ENCODE results near the gene SLC22A9.
"Not testable (repeated sequence)": the region's sequence is repeated elsewhere in the genome, so short reads cannot be mapped to it uniquely, and the experiment has no call there.

The SLC22A9 gene

DNA sequence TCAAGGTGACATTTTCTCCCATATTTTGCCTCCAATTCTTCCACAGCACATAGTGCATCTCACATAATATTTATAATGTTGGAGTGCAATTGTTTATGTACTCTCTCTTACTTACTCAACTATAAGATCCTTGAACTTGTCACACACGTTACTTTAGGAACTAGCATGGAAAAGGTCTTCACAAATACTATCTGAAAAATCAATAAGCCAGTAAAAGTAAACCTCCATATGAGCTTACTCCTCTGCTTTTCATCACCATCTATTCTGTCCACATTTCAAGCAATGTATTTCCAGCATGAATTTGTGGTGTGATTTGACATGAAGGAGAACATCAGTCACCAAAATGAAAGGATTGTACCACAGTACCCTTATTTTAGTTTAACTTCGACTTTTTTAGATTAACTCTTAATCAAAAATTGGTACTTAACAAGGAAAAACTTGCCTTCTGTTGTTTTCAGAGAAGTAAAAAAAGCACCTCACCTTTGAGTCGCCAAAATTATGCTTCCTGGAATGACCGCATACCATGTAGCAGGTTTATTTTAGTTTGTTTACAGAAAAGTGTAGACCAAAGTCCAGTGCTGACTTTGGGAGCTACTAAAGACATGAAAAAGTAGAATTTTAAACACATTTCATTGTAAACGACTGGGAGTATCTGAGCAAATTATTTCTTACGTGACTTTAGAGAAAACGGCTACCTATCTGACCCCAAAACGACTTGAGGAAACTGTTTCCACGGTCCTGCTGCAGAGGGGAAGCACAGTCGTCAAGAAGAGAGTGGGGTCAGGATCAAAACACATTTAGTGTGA lies at the start of gene SLC22A9:
Gene SLC22A9 (plus strand): TSS at position 621 of the 806 bp plus-strand sequence. CDS start 272 bp downstream, outside the sequence.
- DNase-seq (ENCODE audit: low read depth), result no peak
- no peak within 1 kb of the TSS for H3K4me3 ChIP-seq (ENCODE audit: low read depth, low read length)
- TF ChIP-seq, protein P1, sequence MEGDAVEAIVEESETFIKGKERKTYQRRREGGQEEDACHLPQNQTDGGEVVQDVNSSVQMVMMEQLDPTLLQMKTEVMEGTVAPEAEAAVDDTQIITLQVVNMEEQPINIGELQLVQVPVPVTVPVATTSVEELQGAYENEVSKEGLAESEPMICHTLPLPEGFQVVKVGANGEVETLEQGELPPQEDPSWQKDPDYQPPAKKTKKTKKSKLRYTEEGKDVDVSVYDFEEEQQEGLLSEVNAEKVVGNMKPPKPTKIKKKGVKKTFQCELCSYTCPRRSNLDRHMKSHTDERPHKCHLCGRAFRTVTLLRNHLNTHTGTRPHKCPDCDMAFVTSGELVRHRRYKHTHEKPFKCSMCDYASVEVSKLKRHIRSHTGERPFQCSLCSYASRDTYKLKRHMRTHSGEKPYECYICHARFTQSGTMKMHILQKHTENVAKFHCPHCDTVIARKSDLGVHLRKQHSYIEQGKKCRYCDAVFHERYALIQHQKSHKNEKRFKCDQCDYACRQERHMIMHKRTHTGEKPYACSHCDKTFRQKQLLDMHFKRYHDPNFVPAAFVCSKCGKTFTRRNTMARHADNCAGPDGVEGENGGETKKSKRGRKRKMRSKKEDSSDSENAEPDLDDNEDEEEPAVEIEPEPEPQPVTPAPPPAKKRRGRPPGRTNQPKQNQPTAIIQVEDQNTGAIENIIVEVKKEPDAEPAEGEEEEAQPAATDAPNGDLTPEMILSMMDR (conservative IDR thresholded peaks at IDR 0.05; ENCODE audit: low read depth, low read length), result no peak

DNA sequence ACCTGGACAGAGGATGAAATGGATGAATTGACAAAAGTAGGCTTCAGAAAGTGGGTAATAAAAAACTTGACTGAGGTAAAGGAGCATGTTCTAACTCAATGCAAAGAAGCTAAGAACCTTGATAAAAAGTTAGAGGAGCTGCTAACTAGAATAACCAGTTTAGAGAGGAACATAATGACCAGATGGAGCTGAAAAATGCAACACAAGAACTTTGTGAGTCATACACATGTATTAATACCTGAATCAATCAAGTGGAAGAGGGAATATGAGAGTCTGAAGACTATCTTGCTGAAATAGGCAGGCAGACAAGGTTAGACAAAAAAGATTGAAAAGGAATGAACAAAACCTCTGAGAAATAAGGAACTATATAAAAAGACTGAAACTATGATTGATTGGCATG lies 47.9 kb upstream of the SLC22A9 start:
- TF ChIP-seq, protein P1 (conservative IDR thresholded peaks at IDR 0.05; ENCODE audit: low read depth, low read length), result no peak
- no peak overlapping the region for H3K4me3 ChIP-seq (ENCODE audit: low read depth, low read length)
- no peak for DNase-seq (ENCODE audit: low read depth)

- not testable (repeated sequence) for H3K4me3 ChIP-seq (ENCODE audit: low read depth, low read length); DNase-seq (ENCODE audit: low read depth)
These were observed 34.5 kb upstream of the SLC22A9 start for GRCh38 chr11:63335089-63335488.

GRCh38 chr11:63337070-63337469 lies 32.5 kb upstream of the SLC22A9 start:
- no peak for DNase-seq (ENCODE audit: low read depth)
- TF ChIP-seq, protein P1 (conservative IDR thresholded peaks at IDR 0.05; ENCODE audit: low read depth, low read length), result no peak
- H3K4me3 ChIP-seq (ENCODE audit: low read depth, low read length), result no peak overlapping the region

DNA sequence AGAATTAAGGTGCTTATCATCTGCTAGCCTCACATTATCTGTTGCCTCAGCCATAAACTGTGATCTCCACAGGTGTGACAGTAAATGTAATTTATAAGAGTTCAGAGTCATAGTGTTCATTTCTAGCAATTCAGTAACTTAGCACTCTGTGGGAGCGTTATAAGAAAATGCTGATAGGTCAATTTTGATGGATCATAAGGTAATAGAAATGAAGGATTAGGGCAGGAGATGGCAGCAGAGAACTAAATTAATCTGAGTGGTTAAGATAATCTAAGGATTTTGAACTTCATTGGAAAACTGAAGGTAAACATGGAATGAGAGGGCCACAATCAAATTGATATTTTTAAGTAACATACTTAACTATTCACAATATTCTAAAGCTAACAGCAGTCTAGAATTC lies 26.5 kb upstream of the SLC22A9 start:
- no peak overlapping the region for H3K4me3 ChIP-seq (ENCODE audit: low read depth, low read length)
- no peak for DNase-seq (ENCODE audit: low read depth)
- TF ChIP-seq, protein P1 (conservative IDR thresholded peaks at IDR 0.05; ENCODE audit: low read depth, low read length), result no peak

- TF ChIP-seq, protein P1 (conservative IDR thresholded peaks at IDR 0.05; ENCODE audit: low read depth, low read length), result no peak
- DNase-seq (ENCODE audit: low read depth), result no peak
These were observed 17.4 kb upstream of the SLC22A9 start for GRCh38 chr11:63352144-63352543.

GRCh38 chr11:63362196-63362793 lies 7.3 kb upstream of the SLC22A9 start:
- no peak for DNase-seq (ENCODE audit: low read depth)
- TF ChIP-seq, protein P1 (conservative IDR thresholded peaks at IDR 0.05; ENCODE audit: low read depth, low read length), result no peak
- no peak overlapping the region for H3K4me3 ChIP-seq (ENCODE audit: low read depth, low read length)

More at GRCh38 chr11:63352144-63352543, 17.4 kb upstream of the SLC22A9 start:
- no peak overlapping the region for H3K4me3 ChIP-seq (ENCODE audit: low read depth, low read length)

Data from choroid plexus epithelial cell (primary cell).